GM23338 (cell line): ENCODE measurements around the gene KMT2E. TPM values are rescaled to one million over a fixed set of nuclear protein-coding genes. Genes with fewer than 3 reads are reported as not detected.

ENCODE experiments used
- ATAC-seq: fragments of 200-7000 bp; cut with Tn5 transposase; 3 replicates; pipeline ENCODE4 v1.9.1; 2020
- DNase-seq: peaks from one replicate; pipeline ENCODE4 v3.0.0-alpha.2; 2015; ENCODE audit warnings: low spot score
- H2AFZ ChIP-seq: fragments of 200-600 bp; sonication (generic); 2 replicates; pipeline ENCODE4 v1.8.0; 2016; ENCODE audit warnings: antibody characterized with exemption, mild to moderate bottlenecking, moderate library complexity
- H3F3A ChIP-seq: fragments of 200-600 bp; sonication (generic); replicated peaks from 2 replicates; pipeline ENCODE4 v1.8.0; 2017; ENCODE audit warnings: antibody characterized with exemption, mixed run types, low read depth
- H3K27ac ChIP-seq: fragments of 200-600 bp; sonication (generic); 2 replicates; pipeline ENCODE4 v1.6.1; 2016; ENCODE audit warnings: low read depth
- H3K27me3 ChIP-seq: fragments of 200-600 bp; sonication (generic); 2 replicates; pipeline ENCODE4 v1.8.0; 2016; ENCODE audit warnings: mild to moderate bottlenecking, mixed run types, moderate library complexity; ENCODE audit not compliant: insufficient read depth
- H3K36me3 ChIP-seq: fragments of 200-600 bp; sonication (generic); 2 replicates; pipeline ENCODE4 v1.8.0; 2016; ENCODE audit warnings: mild to moderate bottlenecking; ENCODE audit not compliant: insufficient read depth
- H3K4me1 ChIP-seq: fragments of 200-600 bp; sonication (generic); 2 replicates; pipeline ENCODE4 v1.8.0; 2016; ENCODE audit warnings: mild to moderate bottlenecking, moderate library complexity; ENCODE audit not compliant: insufficient read depth
- H3K4me2 ChIP-seq: fragments of 200-600 bp; sonication (generic); 2 replicates; pipeline ENCODE4 v1.7.1; 2017; ENCODE audit warnings: mixed run types
- H3K4me3 ChIP-seq: fragments of 200-600 bp; sonication (generic); 2 replicates; pipeline ENCODE4 v1.6.1; 2016; ENCODE audit warnings: mixed run types
- H3K79me2 ChIP-seq: fragments of 200-600 bp; sonication (generic); replicated peaks from 2 replicates; pipeline ENCODE4 v1.8.0; 2017; ENCODE audit warnings: mild to moderate bottlenecking; ENCODE audit not compliant: insufficient read depth
- H3K9me2 ChIP-seq: fragments of 200-600 bp; sonication (generic); 2 replicates; pipeline ENCODE4 v1.8.0; 2017; ENCODE audit not compliant: insufficient read depth
- H4K20me1 ChIP-seq: fragments of 200-600 bp; sonication (generic); replicated peaks from 2 replicates; pipeline ENCODE4 v1.8.0; 2017; ENCODE audit warnings: mild to moderate bottlenecking; ENCODE audit not compliant: insufficient read depth
- H3K27ac Mint-ChIP-seq: 2 replicates; pipeline ENCODE4 v1.8.0; 2020; ENCODE audit warnings: inconsistent platforms, mild to moderate bottlenecking, moderate library complexity, mixed read lengths
- H3K27me3 Mint-ChIP-seq: 3 replicates; pipeline ENCODE4 v1.8.0; 2022; ENCODE audit warnings: low read depth, mild to moderate bottlenecking, moderate library complexity, mixed read lengths, inconsistent platforms; ENCODE audit not compliant: insufficient read depth, poor library complexity
- H3K36me3 Mint-ChIP-seq: 3 replicates; pipeline ENCODE4 v1.8.0; 2021; ENCODE audit warnings: low read depth, mild to moderate bottlenecking, inconsistent platforms, moderate library complexity, mixed read lengths
- H3K4me1 Mint-ChIP-seq: 3 replicates; pipeline ENCODE4 v1.8.0; 2020; ENCODE audit warnings: mild to moderate bottlenecking, inconsistent platforms, mixed read lengths
- H3K4me3 Mint-ChIP-seq: 3 replicates; pipeline ENCODE4 v1.8.0; 2021; ENCODE audit warnings: moderate library complexity, mild to moderate bottlenecking, inconsistent platforms, mixed read lengths
- H3K9me3 Mint-ChIP-seq: 3 replicates; pipeline ENCODE4 v1.8.0; 2020; ENCODE audit warnings: moderate library complexity, mild to moderate bottlenecking, inconsistent platforms, mixed read lengths
- CREB1 ChIP-seq: fragments of 250-450 bp; sonication (Bioruptor Pico); IDR thresholded peaks from 2 replicates; pipeline ENCODE4 v1.5.0; 2020; ENCODE audit warnings: low read depth, mild to moderate bottlenecking, moderate library complexity
- CTCF ChIP-seq, 2 experiments: fragments of 200-600 bp in 1 of 2; sonication (generic) in 1 of 2; conservative IDR thresholded peaks; 2 replicates each; pipeline versions ENCODE4 v1.5.1 to v1.6.1; 2016 to 2017; ENCODE audit warnings: antibody characterized with exemption in 2 of 2, low read depth in 2 of 2, mild to moderate bottlenecking in 2 of 2, moderate library complexity in 1 of 2
- ETS1 ChIP-seq: IDR thresholded peaks from 2 replicates; pipeline ENCODE4 v1.6.1; 2016; ENCODE audit warnings: antibody characterized with exemption
- EZH2 ChIP-seq: fragments of 200-600 bp; sonication (generic); IDR thresholded peaks from one replicate; pipeline ENCODE4 v1.8.0; 2017; ENCODE audit warnings: antibody characterized with exemption, mild to moderate bottlenecking, low read depth; ENCODE audit not compliant: unreplicated experiment
- EZH2phosphoT487 ChIP-seq: fragments of 200-600 bp; sonication (generic); IDR thresholded peaks from one replicate; pipeline ENCODE4 v1.8.1; 2018; ENCODE audit warnings: antibody characterized with exemption; ENCODE audit not compliant: unreplicated experiment
- JUNB ChIP-seq: IDR thresholded peaks from one replicate; pipeline ENCODE4 v1.6.1; 2016; ENCODE audit warnings: antibody characterized with exemption; ENCODE audit not compliant: unreplicated experiment
- NANOG ChIP-seq: IDR thresholded peaks from 2 replicates; pipeline ENCODE4 v1.6.1; 2016; ENCODE audit warnings: antibody characterized with exemption, borderline replicate concordance
- POLR2AphosphoS5 ChIP-seq: IDR thresholded peaks from 2 replicates; pipeline ENCODE4 v1.6.1; 2016; ENCODE audit warnings: antibody characterized with exemption, low read depth
- REST ChIP-seq: IDR thresholded peaks from one replicate; pipeline ENCODE4 v1.6.1; 2018; ENCODE audit warnings: antibody characterized with exemption; ENCODE audit not compliant: unreplicated experiment
- STAT1 ChIP-seq: IDR thresholded peaks from one replicate; pipeline ENCODE4 v1.6.1; 2016; ENCODE audit warnings: antibody characterized with exemption; ENCODE audit not compliant: unreplicated experiment
- ZNF114 ChIP-seq: fragments of 250-450 bp; sonication (Bioruptor Pico); IDR thresholded peaks from 2 replicates; pipeline ENCODE4 v1.5.0; 2020; ENCODE audit warnings: mild to moderate bottlenecking, moderate library complexity
- ZNF331 ChIP-seq: fragments of 250-450 bp; sonication (Bioruptor Pico); IDR thresholded peaks from 2 replicates; pipeline ENCODE4 v1.5.0; 2020; ENCODE audit warnings: low read depth, mild to moderate bottlenecking, moderate library complexity
- polyA plus RNA-seq: library from polyadenylated mRNA; unstranded; fragments of >200 nt; fragmentation: Nextera tagmentation; extraction: Ambion mirVana; gene quantifications from 2 replicates; pipeline ENCODE4 v1.2.1, GENCODE V29; 2016
- total RNA-seq: library from RNA; depleted of rRNA; stranded (reverse); fragments of >200 nt; shearing (Covaris generic); gene quantifications from 2 replicates; pipeline ENCODE4 v1.2.3, GENCODE V29; 2014

Gene KMT2E
- total and polyA plus RNA-seq, 2 experiments from 2014 or later = 50.2 to 70.9 TPM

GRCh38 chr7:105014693-105015389 lies 836 bp downstream of the KMT2E start (continued):
- TF ChIP-seq REST = no peak
- peak; percentile 47; the same call in 1 of the 2 replicates for TF ChIP-seq POLR2AphosphoS5

GRCh38 chr7:105015390-105015965 lies 1.5 kb downstream of the KMT2E start:
- peaks cover 63% of the 10 kb centered on the region for H3K79me2 ChIP-seq
- H3K36me3 Mint-ChIP-seq = peaks cover 28% of the 10 kb centered on the region
- TF ChIP-seq ZNF331 (CRISPR knock-in tag) = no peak
- no peak for TF ChIP-seq POLR2AphosphoS5
- TF ChIP-seq JUNB = no peak
- no peak for TF ChIP-seq EZH2phosphoT487
- TF ChIP-seq ETS1 = no peak
- TF ChIP-seq CTCF (conservative IDR thresholded peaks at IDR 0.05; ENCODE audit: low read depth in 2 of 2) = no peak
- no peak for TF ChIP-seq ZNF114 (CRISPR knock-in tag)
- TF ChIP-seq CREB1 = no peak
- no peak for TF ChIP-seq STAT1
- TF ChIP-seq NANOG = no peak
- TF ChIP-seq EZH2 = no peak

More at GRCh38 chr7:105015390-105015965, 1.5 kb downstream of the KMT2E start:
- no peaks in the 10 kb centered on the region for H3K27me3 ChIP-seq
- peak overlapping the region; percentile 72 for H3K4me3 ChIP-seq
- peak overlapping the region; percentile 99 for H3K4me3 Mint-ChIP-seq
- peaks cover 18% of the 10 kb centered on the region for H4K20me1 ChIP-seq
- no peaks in the 10 kb centered on the region for H3K9me2 ChIP-seq
- H3K9me3 Mint-ChIP-seq = peaks cover 8% of the 10 kb centered on the region; the same call in 2 of the 3 replicates
- DNase-seq (peak; percentile 55), ATAC-seq (no peak)
- H3K36me3 ChIP-seq = no peaks in the 10 kb centered on the region
- H2AFZ ChIP-seq = no peak overlapping the region
- peak overlapping the region; percentile 100 for H3K27ac ChIP-seq
- H3K4me1 ChIP-seq = peaks cover 37% of the 10 kb centered on the region
- H3K27ac Mint-ChIP-seq = peak overlapping the region; percentile 100
- H3K4me1 Mint-ChIP-seq = peaks cover 28% of the 10 kb centered on the region
- H3F3A ChIP-seq = no peaks in the 10 kb centered on the region
- H3K27me3 Mint-ChIP-seq = peaks cover 19% of the 10 kb centered on the region
- peak overlapping the region; percentile 82 for H3K4me2 ChIP-seq
